HG03457 (cell line): ENCODE data around the gene TMEM150C.

Experiments used
- ATAC-seq: cut with Tn5 transposase; IDR thresholded peaks from one replicate; pipeline ENCODE4 v1.9.1; 2021; ENCODE audit warnings: moderate number of reproducible peaks; ENCODE audit not compliant: unreplicated experiment

Gene TMEM150C

GRCh38 chr4:82561786-82562563, at the start of gene TMEM150C:
Gene TMEM150C, minus strand, starts transcription at chr4:82561988. Its CDS starts 57,331 bp downstream, at chr4:82504657.
- no peak for ATAC-seq

- ATAC-seq, result no peak
These were observed 49.7 kb upstream of the TMEM150C start for GRCh38 chr4:82611527-82611926.

- no peak for ATAC-seq
These were observed 48.3 kb upstream of the TMEM150C start for GRCh38 chr4:82610041-82610440.

GRCh38 chr4:82606622-82607021, 44.8 kb upstream of the TMEM150C start:
- no peak for ATAC-seq

GRCh38 chr4:82604522-82604921, 42.7 kb upstream of the TMEM150C start:
- ATAC-seq, result no peak

GRCh38 chr4:82601242-82602015, 39.6 kb upstream of the TMEM150C start:
- no peak for ATAC-seq

- no peak for ATAC-seq
These were observed 37.5 kb upstream of the TMEM150C start for GRCh38 chr4:82599336-82599735.

GRCh38 chr4:82594456-82594855, 32.7 kb upstream of the TMEM150C start:
- ATAC-seq, result no peak

- no peak for ATAC-seq
These were observed 31.6 kb upstream of the TMEM150C start for GRCh38 chr4:82593411-82593810.

GRCh38 chr4:82592639-82593038, 30.9 kb upstream of the TMEM150C start:
- ATAC-seq, result no peak

GRCh38 chr4:82591592-82591991, 29.8 kb upstream of the TMEM150C start:
- no peak for ATAC-seq

- no peak for ATAC-seq
These were observed 28.0 kb upstream of the TMEM150C start for GRCh38 chr4:82589756-82590155.

GRCh38 chr4:82588771-82589270, 27.0 kb upstream of the TMEM150C start:
- ATAC-seq, result no peak

GRCh38 chr4:82587826-82588540, 26.2 kb upstream of the TMEM150C start:
- ATAC-seq, result no peak

GRCh38 chr4:82585690-82586435, 24.1 kb upstream of the TMEM150C start:
- ATAC-seq, result no peak

- no peak for ATAC-seq
These were observed 23.1 kb upstream of the TMEM150C start for GRCh38 chr4:82584931-82585330.

GRCh38 chr4:82583897-82584587, 22.3 kb upstream of the TMEM150C start:
- ATAC-seq, result no peak

GRCh38 chr4:82579932-82580331, 18.1 kb upstream of the TMEM150C start:
- ATAC-seq, result no peak

GRCh38 chr4:82578935-82579334, 17.1 kb upstream of the TMEM150C start:
- no peak for ATAC-seq

GRCh38 chr4:82577451-82577850, 15.7 kb upstream of the TMEM150C start:
- ATAC-seq, result no peak
